Measurements from ENCODE around the gene NFKB1.

NFKB1 gene

GRCh38 chr4:102503831-102504786, 3.0 kb downstream of the NFKB1 start:
- H3K4me2 ChIP-seq, result peak overlapping the region; percentile 80
- H2AFZ ChIP-seq (ENCODE audit: low read depth), result no peak overlapping the region
- H4K20me1 ChIP-seq (ENCODE audit: insufficient read depth), result no peaks in the 10 kb centered on the region
- H3K4me1 ChIP-seq (ENCODE audit: low read depth, poor library complexity, severe bottlenecking), result peaks cover 42% of the 10 kb centered on the region
- H3K27me3 ChIP-seq (ENCODE audit: insufficient read depth, low read depth), result no peaks in the 10 kb centered on the region
- H3K4me3 ChIP-seq (IDR thresholded peaks at IDR 0.05; ENCODE audit: insufficient read depth, low read depth, low read length), result no peak overlapping the region
- peak overlapping the region; percentile 94; the same call in 1 of the 2 replicates for H3K27ac ChIP-seq
- no peak for TF ChIP-seq CTCF (conservative IDR thresholded peaks at IDR 0.05; ENCODE audit: low read depth, low read length)
- peaks cover 66% of the 10 kb centered on the region for H3K79me2 ChIP-seq (ENCODE audit: insufficient read depth, low read depth)
- H3K9ac ChIP-seq, result peak overlapping the region; percentile 97; the same call in 1 of the 2 replicates
- H3K36me3 ChIP-seq (ENCODE audit: insufficient read depth), result no peaks in the 10 kb centered on the region

GRCh38 chr4:102504941-102505340, 3.8 kb downstream of the NFKB1 start:
- no peak overlapping the region for H3K27ac ChIP-seq
- no peak overlapping the region for H3K4me3 ChIP-seq (IDR thresholded peaks at IDR 0.05; ENCODE audit: insufficient read depth, low read depth, low read length)
- no peaks in the 10 kb centered on the region for H3K36me3 ChIP-seq (ENCODE audit: insufficient read depth)
- peaks cover 39% of the 10 kb centered on the region for H3K4me1 ChIP-seq (ENCODE audit: low read depth, poor library complexity, severe bottlenecking)
- no peak overlapping the region for H2AFZ ChIP-seq (ENCODE audit: low read depth)
- H3K27me3 ChIP-seq (ENCODE audit: insufficient read depth, low read depth), result no peaks in the 10 kb centered on the region
- H4K20me1 ChIP-seq (ENCODE audit: insufficient read depth), result no peaks in the 10 kb centered on the region
- H3K4me2 ChIP-seq, result peak overlapping the region; percentile 80; the same call in 1 of the 2 replicates
- TF ChIP-seq CTCF (conservative IDR thresholded peaks at IDR 0.05; ENCODE audit: low read depth, low read length), result no peak
- H3K9ac ChIP-seq, result no peak overlapping the region
- H3K79me2 ChIP-seq (ENCODE audit: insufficient read depth, low read depth), result peaks cover 74% of the 10 kb centered on the region

- Histone ChIP-seq H4K20me1 (ENCODE audit: insufficient read depth) (no peaks in the 10 kb centered on the region), H3K9ac (no peak overlapping the region), H3K79me2 (ENCODE audit: insufficient read depth, low read depth) (peaks cover 82% of the 10 kb centered on the region), H3K4me2 (peak overlapping the region; percentile 24; the same call in 1 of the 2 replicates), H3K4me1 (ENCODE audit: low read depth, poor library complexity, severe bottlenecking) (peaks cover 35% of the 10 kb centered on the region), H2AFZ (ENCODE audit: low read depth) (no peak overlapping the region), H3K36me3 (ENCODE audit: insufficient read depth) (no peaks in the 10 kb centered on the region), H3K4me3 (IDR thresholded peaks at IDR 0.05; ENCODE audit: insufficient read depth, low read depth, low read length) (no peak overlapping the region), H3K27me3 (ENCODE audit: insufficient read depth, low read depth) (no peaks in the 10 kb centered on the region), H3K27ac (no peak overlapping the region)
- no peak for TF ChIP-seq CTCF (conservative IDR thresholded peaks at IDR 0.05; ENCODE audit: low read depth, low read length)
Observed at GRCh38 chr4:102505708-102506107, 4.5 kb downstream of the NFKB1 start.

GRCh38 chr4:102506523-102506922, 5.4 kb downstream of the NFKB1 start:
- no peak overlapping the region for H3K4me3 ChIP-seq (IDR thresholded peaks at IDR 0.05; ENCODE audit: insufficient read depth, low read depth, low read length)

More at GRCh38 chr4:102506523-102506922, 5.4 kb downstream of the NFKB1 start:
- TF ChIP-seq CTCF (conservative IDR thresholded peaks at IDR 0.05; ENCODE audit: low read depth, low read length), result no peak
- Histone ChIP-seq H3K27me3 (ENCODE audit: insufficient read depth, low read depth) (no peaks in the 10 kb centered on the region), H3K4me1 (ENCODE audit: low read depth, poor library complexity, severe bottlenecking) (peaks cover 35% of the 10 kb centered on the region), H4K20me1 (ENCODE audit: insufficient read depth) (no peaks in the 10 kb centered on the region), H3K79me2 (ENCODE audit: insufficient read depth, low read depth) (peaks cover 90% of the 10 kb centered on the region), H3K36me3 (ENCODE audit: insufficient read depth) (no peaks in the 10 kb centered on the region), H3K4me2 (no peak overlapping the region), H2AFZ (ENCODE audit: low read depth) (no peak overlapping the region), H3K27ac (no peak overlapping the region), H3K9ac (no peak overlapping the region)

Data from KMS-11 (cell line).